GM18868 (cell line): ENCODE measurements around the gene CDYL2.
"Not testable (repeated sequence)": the region's sequence is repeated elsewhere in the genome, so short reads cannot be mapped to it uniquely, and the experiment has no call there.

Experiments
- ATAC-seq: cut with Tn5 transposase; IDR thresholded peaks from one replicate; pipeline ENCODE4 v1.9.1; 2021; ENCODE audit warnings: mild to moderate bottlenecking, moderate library complexity; ENCODE audit not compliant: unreplicated experiment

Gene CDYL2

GRCh38 chr16:80751167-80751566, 53.2 kb downstream of the CDYL2 start:
- no peak for ATAC-seq

- no peak for ATAC-seq
Measured at GRCh38 chr16:80746231-80746630, 58.2 kb downstream of the CDYL2 start.

GRCh38 chr16:80744856-80745255, 59.5 kb downstream of the CDYL2 start:
- no peak for ATAC-seq

GRCh38 chr16:80743772-80744171, 60.6 kb downstream of the CDYL2 start:
- no peak for ATAC-seq

GRCh38 chr16:80743273-80743672, 61.1 kb downstream of the CDYL2 start:
- ATAC-seq, result no peak

GRCh38 chr16:80742331-80742730, 62.1 kb downstream of the CDYL2 start:
- no peak for ATAC-seq

- no peak for ATAC-seq
Measured at GRCh38 chr16:80741724-80742123, 62.7 kb downstream of the CDYL2 start.

GRCh38 chr16:80739523-80739922, 64.9 kb downstream of the CDYL2 start:
- no peak for ATAC-seq

- ATAC-seq, result no peak
Measured at GRCh38 chr16:80738521-80738920, 65.9 kb downstream of the CDYL2 start.

GRCh38 chr16:80735846-80736245, 68.6 kb downstream of the CDYL2 start:
- no peak for ATAC-seq

GRCh38 chr16:80733407-80733806, 71.0 kb downstream of the CDYL2 start:
- ATAC-seq, result no peak

GRCh38 chr16:80731915-80732314, 72.5 kb downstream of the CDYL2 start:
- ATAC-seq, result no peak

- not testable (repeated sequence) for ATAC-seq
Measured at GRCh38 chr16:80727066-80727763, 77.2 kb downstream of the CDYL2 start.

- ATAC-seq, result no peak
Measured at GRCh38 chr16:80725566-80726162, 78.7 kb downstream of the CDYL2 start.

- ATAC-seq, result no peak
Measured at GRCh38 chr16:80723981-80724380, 80.4 kb downstream of the CDYL2 start.

- no peak for ATAC-seq
Measured at GRCh38 chr16:80723091-80723490, 81.3 kb downstream of the CDYL2 start.

- peak; percentile 52 for ATAC-seq
Measured at GRCh38 chr16:80720804-80721371, 83.5 kb downstream of the CDYL2 start.

- ATAC-seq, result peak; percentile 57
Measured at GRCh38 chr16:80719573-80719972, 84.8 kb downstream of the CDYL2 start.

- no peak for ATAC-seq
Measured at GRCh38 chr16:80718480-80719220, 85.7 kb downstream of the CDYL2 start.

GRCh38 chr16:80717611-80718010, 86.8 kb downstream of the CDYL2 start:
- no peak for ATAC-seq

GRCh38 chr16:80716564-80717139, 87.7 kb downstream of the CDYL2 start:
- no peak for ATAC-seq
